Smooth muscle cell (in vitro differentiated cells): ENCODE data around the gene KCTD11. TPM values are rescaled to one million over a fixed set of nuclear protein-coding genes. Genes with fewer than 3 reads are reported as not detected.

Experiments
- DNase-seq: peaks from one replicate; lab custom pipeline; 2025; ENCODE audit not compliant: unreplicated experiment; lab: John Stamatoyannopoulos, UW
- H2AFZ ChIP-seq: fragments of 200-600 bp; sonication (generic); 2 replicates; pipeline ENCODE4 v1.6.0; 2016; ENCODE audit warnings: antibody characterized with exemption, low read depth, mild to moderate bottlenecking
- H3F3A ChIP-seq: fragments of 200-600 bp; sonication (generic); 2 replicates; pipeline ENCODE4 v1.6.0; 2017; ENCODE audit warnings: antibody characterized with exemption, low read depth
- H3K27ac ChIP-seq: fragments of 200-600 bp; sonication (generic); 2 replicates; pipeline ENCODE4 v1.5.1; 2016; ENCODE audit warnings: low read depth, mild to moderate bottlenecking
- H3K27me3 ChIP-seq: fragments of 200-600 bp; sonication (generic); 2 replicates; pipeline ENCODE4 v1.6.1; 2016; ENCODE audit warnings: low read depth, mild to moderate bottlenecking
- H3K36me3 ChIP-seq: fragments of 200-600 bp; sonication (generic); 2 replicates; pipeline ENCODE4 v1.5.1; 2016; ENCODE audit warnings: low read depth
- H3K4me1 ChIP-seq: fragments of 200-600 bp; sonication (generic); 2 replicates; pipeline ENCODE4 v1.5.1; 2016; ENCODE audit warnings: low read depth
- H3K4me2 ChIP-seq: fragments of 200-600 bp; sonication (generic); 2 replicates; pipeline ENCODE4 v1.6.0; 2016; ENCODE audit warnings: mild to moderate bottlenecking
- H3K4me3 ChIP-seq: fragments of 200-600 bp; sonication (generic); 2 replicates; pipeline ENCODE4 v1.5.1; 2016; ENCODE audit warnings: mild to moderate bottlenecking
- H3K79me2 ChIP-seq: fragments of 200-600 bp; sonication (generic); 2 replicates; pipeline ENCODE4 v1.6.0; 2016; ENCODE audit warnings: low read depth, mild to moderate bottlenecking
- H3K9ac ChIP-seq: fragments of 200-600 bp; sonication (generic); 2 replicates; pipeline ENCODE4 v1.6.0; 2016; ENCODE audit warnings: low read depth
- H3K9me3 ChIP-seq: fragments of 200-600 bp; sonication (generic); replicated peaks from 2 replicates; pipeline ENCODE4 v1.5.1; 2016; ENCODE audit warnings: low read depth
- H4K20me1 ChIP-seq: fragments of 200-600 bp; sonication (generic); 2 replicates; pipeline ENCODE4 v1.6.0; 2016; ENCODE audit warnings: low read depth
- WGBS: methylation state at CpG from one replicate; pipeline ENCODE4 v1.1.7; 2016; ENCODE audit warnings: low lambda C conversion rate; 5-methylcytosine and 5-hydroxymethylcytosine counted together
- polyA plus RNA-seq: library from polyadenylated mRNA; unstranded; fragments of >200 nt; fragmentation: Nextera tagmentation; extraction: Ambion mirVana; gene quantifications from 2 replicates; pipeline ENCODE4 v1.2.1, GENCODE V29; 2016
- total RNA-seq: library from RNA; depleted of rRNA; stranded (reverse); fragments of >200 nt; gene quantifications from 2 replicates; pipeline ENCODE4 v1.2.3, GENCODE V29; 2014
- TF ChIP-seq, protein P1 (sequence below): fragments of 200-600 bp; sonication (generic); IDR thresholded peaks from 2 replicates; pipeline ENCODE4 v1.5.1; 2017; ENCODE audit warnings: borderline replicate concordance, mild to moderate bottlenecking, antibody characterized with exemption; ENCODE audit not compliant: insufficient read depth, poor library complexity, severe bottlenecking

KCTD11 gene
- total and polyA plus RNA-seq, 2 experiments from 2014 or later = 33.8 to 34.7 TPM

DNA sequence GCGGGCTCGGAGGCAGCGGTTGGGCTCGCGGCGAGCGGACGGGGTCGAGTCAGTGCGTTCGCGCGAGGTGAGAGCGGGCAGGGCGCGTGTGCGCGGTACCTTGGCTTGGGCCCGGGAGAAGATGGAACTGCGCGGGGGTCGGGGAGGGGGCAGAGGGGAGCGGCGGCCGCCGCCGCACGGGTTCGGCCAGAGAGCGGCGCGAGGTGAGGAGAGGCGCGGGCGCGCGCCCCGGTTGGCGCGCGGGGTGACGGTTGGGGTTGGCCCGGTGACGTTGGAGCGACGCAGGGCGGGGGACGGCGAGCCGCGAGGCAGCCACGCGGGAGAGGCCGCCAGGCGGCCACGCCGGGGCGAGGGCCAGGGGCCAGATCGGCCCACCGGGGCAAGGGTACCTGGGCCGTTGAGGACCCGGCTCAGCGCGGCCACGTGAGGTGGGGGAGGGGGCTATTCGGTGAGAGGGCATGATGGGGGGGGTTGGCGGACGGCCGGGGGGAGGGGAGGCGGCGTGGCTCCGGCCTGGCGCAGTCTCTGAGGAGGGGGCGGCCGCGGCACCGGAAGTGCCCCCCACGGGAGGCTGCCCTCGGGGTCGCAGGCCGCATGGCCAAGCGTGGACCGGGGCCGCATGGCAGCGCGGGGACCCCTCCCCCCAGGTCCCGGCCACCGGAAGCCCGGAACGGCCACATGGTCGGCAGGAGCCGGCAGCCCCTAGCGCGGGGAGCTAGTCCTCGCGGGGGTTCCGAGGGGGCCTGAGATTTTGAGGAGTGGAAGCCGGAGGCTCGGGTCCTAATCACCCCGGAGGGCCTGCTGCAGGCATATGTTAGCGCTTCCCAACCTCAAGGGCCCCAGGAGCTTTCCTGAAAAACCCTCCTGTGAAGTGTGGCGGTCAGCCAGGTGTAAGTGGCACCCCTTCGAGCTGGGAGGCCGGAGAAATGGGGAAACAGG is 44.0 kb upstream of the KCTD11 start:
- Histone ChIP-seq H3K4me3 (peak overlapping the region; percentile 85), H2AFZ (no peak overlapping the region), H3K9me3 (no peaks in the 10 kb centered on the region), H3K79me2 (peaks cover 53% of the 10 kb centered on the region), H3K27ac (peak overlapping the region; percentile 95), H3K4me2 (peak overlapping the region; percentile 99), H4K20me1 (peaks cover 52% of the 10 kb centered on the region), H3K36me3 (peaks cover 4% of the 10 kb centered on the region), H3K4me1 (peaks cover 10% of the 10 kb centered on the region), H3K27me3 (no peaks in the 10 kb centered on the region), H3K9ac (peak overlapping the region; percentile 98), H3F3A (peaks cover 30% of the 10 kb centered on the region)
- TF ChIP-seq, protein P1, sequence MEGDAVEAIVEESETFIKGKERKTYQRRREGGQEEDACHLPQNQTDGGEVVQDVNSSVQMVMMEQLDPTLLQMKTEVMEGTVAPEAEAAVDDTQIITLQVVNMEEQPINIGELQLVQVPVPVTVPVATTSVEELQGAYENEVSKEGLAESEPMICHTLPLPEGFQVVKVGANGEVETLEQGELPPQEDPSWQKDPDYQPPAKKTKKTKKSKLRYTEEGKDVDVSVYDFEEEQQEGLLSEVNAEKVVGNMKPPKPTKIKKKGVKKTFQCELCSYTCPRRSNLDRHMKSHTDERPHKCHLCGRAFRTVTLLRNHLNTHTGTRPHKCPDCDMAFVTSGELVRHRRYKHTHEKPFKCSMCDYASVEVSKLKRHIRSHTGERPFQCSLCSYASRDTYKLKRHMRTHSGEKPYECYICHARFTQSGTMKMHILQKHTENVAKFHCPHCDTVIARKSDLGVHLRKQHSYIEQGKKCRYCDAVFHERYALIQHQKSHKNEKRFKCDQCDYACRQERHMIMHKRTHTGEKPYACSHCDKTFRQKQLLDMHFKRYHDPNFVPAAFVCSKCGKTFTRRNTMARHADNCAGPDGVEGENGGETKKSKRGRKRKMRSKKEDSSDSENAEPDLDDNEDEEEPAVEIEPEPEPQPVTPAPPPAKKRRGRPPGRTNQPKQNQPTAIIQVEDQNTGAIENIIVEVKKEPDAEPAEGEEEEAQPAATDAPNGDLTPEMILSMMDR = peak; percentile 9
- no peak for DNase-seq
- WGBS = under 1% methylated on average over 60 of the region's 104 CpGs

DNA sequence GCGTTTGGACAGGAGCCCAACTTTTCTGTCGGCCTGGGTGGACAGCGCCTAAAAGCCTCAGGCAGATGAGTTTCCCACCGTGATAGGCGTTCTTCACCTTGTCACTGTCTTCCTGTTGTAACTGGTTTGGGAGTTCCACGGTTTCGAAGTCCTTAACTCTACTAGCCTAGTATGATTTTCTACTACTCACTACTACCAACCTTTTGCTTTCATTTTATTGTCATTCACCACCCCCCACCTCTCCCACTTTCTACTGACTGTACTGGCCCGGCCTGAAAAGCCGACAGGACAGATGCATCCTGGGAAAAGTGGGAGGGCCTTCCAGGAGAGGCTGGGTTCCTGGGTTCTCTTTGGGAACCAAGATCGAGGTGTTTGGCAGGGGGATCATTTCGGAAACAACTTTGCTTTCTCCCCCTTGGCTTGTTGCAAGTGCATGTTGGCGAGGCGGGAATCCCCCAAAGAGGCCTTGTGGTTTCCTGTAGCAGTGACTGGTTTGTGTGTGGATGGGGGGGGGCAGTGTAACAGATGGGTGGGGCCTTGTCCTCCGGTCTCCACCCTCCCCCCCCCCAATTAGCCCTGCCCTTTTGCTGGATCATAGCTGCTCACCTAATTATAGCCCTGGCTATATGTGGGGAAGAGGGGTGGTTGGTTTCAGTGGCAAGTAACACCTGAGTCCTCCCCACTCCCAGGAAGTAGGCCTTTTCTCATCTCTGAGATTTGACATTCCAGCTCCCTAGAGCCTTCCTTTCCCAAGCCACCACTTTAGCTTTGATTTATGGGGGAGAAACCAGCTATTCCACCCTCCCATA is 43.1 kb upstream of the KCTD11 start:
- Histone ChIP-seq H3K4me2 (peak overlapping the region; percentile 99), H3K79me2 (peaks cover 62% of the 10 kb centered on the region), H3K9me3 (no peaks in the 10 kb centered on the region), H3K27me3 (no peaks in the 10 kb centered on the region), H3K36me3 (peaks cover 4% of the 10 kb centered on the region), H3F3A (peaks cover 38% of the 10 kb centered on the region), H3K4me1 (peaks cover 10% of the 10 kb centered on the region), H3K4me3 (peak overlapping the region; percentile 85), H3K27ac (peak overlapping the region; percentile 95), H3K9ac (peak overlapping the region; percentile 98), H4K20me1 (peaks cover 60% of the 10 kb centered on the region), H2AFZ (no peak overlapping the region)
- TF ChIP-seq, protein P1 = no peak
- DNase-seq = no peak
- 2% methylated on average over 12 of the region's 14 CpGs for WGBS

DNA sequence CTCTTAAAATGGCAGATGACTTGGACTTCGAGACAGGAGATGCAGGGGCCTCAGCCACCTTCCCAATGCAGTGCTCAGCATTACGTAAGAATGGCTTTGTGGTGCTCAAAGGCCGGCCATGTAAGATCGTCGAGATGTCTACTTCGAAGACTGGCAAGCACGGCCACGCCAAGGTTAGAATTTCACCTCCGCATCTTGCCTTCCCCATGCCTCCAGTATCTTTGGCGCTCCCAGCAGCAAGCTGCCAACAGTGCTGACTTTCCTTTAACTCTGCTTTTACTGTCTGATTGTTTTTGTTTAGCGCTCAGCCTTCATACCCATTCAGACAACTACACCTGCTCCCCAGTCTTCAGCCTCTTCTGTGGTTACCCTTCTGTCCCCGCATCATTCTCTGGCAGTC is 42.3 kb upstream of the KCTD11 start:
- Histone ChIP-seq H2AFZ (no peak overlapping the region), H3K36me3 (peaks cover 4% of the 10 kb centered on the region), H3K9ac (peak overlapping the region; percentile 35), H3K4me2 (peak overlapping the region; percentile 99), H3K4me1 (peaks cover 16% of the 10 kb centered on the region), H4K20me1 (peaks cover 68% of the 10 kb centered on the region), H3K27me3 (no peaks in the 10 kb centered on the region), H3K27ac (peak overlapping the region; percentile 95), H3F3A (peaks cover 45% of the 10 kb centered on the region), H3K79me2 (peaks cover 66% of the 10 kb centered on the region), H3K4me3 (peak overlapping the region; percentile 85), H3K9me3 (no peaks in the 10 kb centered on the region)
- DNase-seq = no peak
- WGBS = 93% methylated on average over 12 of the region's 12 CpGs
- TF ChIP-seq, protein P1 = no peak
